Uterus (tissue), 4 donors: Measurements from ENCODE around the gene JUNB. TPM values are rescaled to one million over a fixed set of nuclear protein-coding genes. Genes with fewer than 3 reads are reported as not detected.

ENCODE experiments used
- DNase-seq, 2 donors: peaks; one replicate each; pipeline ENCODE4 v3.0.0-alpha.2; 2019 to 2020
- H3K27ac ChIP-seq, 2 donors: fragments of 200-600 bp; sonication (generic); 1 replicate in 1 of 2; 2 replicates in 1 of 2; pipeline ENCODE4 v1.5.1; 2016 to 2018
- H3K27me3 ChIP-seq, 2 donors: fragments of 200-600 bp; sonication (generic); one replicate each; pipeline ENCODE4 v1.5.1; 2018 to 2019; ENCODE audit warnings: control low read depth in 1 of 2
- H3K36me3 ChIP-seq, 2 donors: fragments of 200-600 bp; sonication (generic); one replicate each; pipeline ENCODE4 v1.5.1; 2019; ENCODE audit warnings: control low read depth in 1 of 2
- H3K4me1 ChIP-seq, 2 donors: fragments of 200-600 bp; sonication (generic); one replicate each; pipeline ENCODE4 v1.5.1; 2018 to 2019; ENCODE audit warnings: control low read depth in 1 of 2
- H3K4me3 ChIP-seq, 2 donors: fragments of 200-600 bp; sonication (generic); 1 replicate in 1 of 2; 2 replicates in 1 of 2; pipeline ENCODE4 v1.5.1; 2018 to 2019; ENCODE audit warnings: mild to moderate bottlenecking in 1 of 2
- H3K9me3 ChIP-seq, 2 donors: fragments of 200-600 bp; sonication (generic); one replicate each; pipeline ENCODE4 v1.5.1; 2019; ENCODE audit warnings: control low read depth in 1 of 2
- CTCF ChIP-seq, 4 experiments: fragments of 200-600 bp in 2 of 4; fragments of 450-650 bp in 2 of 4; sonication (generic) in 2 of 4; IDR thresholded peaks; one replicate each; pipeline ENCODE4 v1.5.1; 2016 to 2019; ENCODE audit warnings: antibody characterized with exemption in 4 of 4, mild to moderate bottlenecking in 2 of 4, moderate library complexity in 1 of 4
- POLR2A ChIP-seq, 2 donors: fragments of 450-650 bp; IDR thresholded peaks; one replicate each; pipeline ENCODE4 v1.6.1; 2016; ENCODE audit warnings: antibody characterized with exemption in 2 of 2, mild to moderate bottlenecking in 1 of 2, moderate library complexity in 1 of 2
- intact Hi-C: fragments of 100-400 bp; cut with DNase I; formaldehyde crosslinking; loops from one replicate; pipeline ENCODE4 v1.15.1; 2023; ENCODE audit warnings: low total_unique reads
- total RNA-seq, 4 donors: library from RNA; depleted of rRNA in 3 of 4; stranded (reverse); fragments of >200 nt in 3 of 4; gene quantifications; one replicate each; pipeline versions ENCODE4 v1.1.0 to v1.2.4, GENCODE V29; 2014 to 2023
- donor health status: DM: yes; HTN: yes; CAD: no.

JUNB gene
- total RNA-seq, 4 donors from 2014 or later, result 47.4 to 417 (median 81.5) TPM

- peaks cover 0 to 14% of the 10 kb centered on the region in 2 donors for H3K4me1 ChIP-seq
- H3K27ac ChIP-seq, result no peak overlapping the region
- no peaks in the 10 kb centered on the region for H3K9me3 ChIP-seq
- peaks cover 55 to 65% of the 10 kb centered on the region in 2 donors for H3K27me3 ChIP-seq
- DNase-seq, result no peak
- TF ChIP-seq POLR2A (IDR thresholded peaks at IDR 0.05) (no peak), CTCF (IDR thresholded peaks at IDR 0.05) (no peak)
- H3K36me3 ChIP-seq, result no peaks in the 10 kb centered on the region
- intact Hi-C loops, result no loop called here
- no peak overlapping the region for H3K4me3 ChIP-seq
Observed at GRCh38 chr19:12834976-12835757, 43.9 kb downstream of the JUNB start.

- H3K36me3 ChIP-seq, result no peaks in the 10 kb centered on the region
- no peak for TF ChIP-seq CTCF (IDR thresholded peaks at IDR 0.05)
- no peak for TF ChIP-seq POLR2A (IDR thresholded peaks at IDR 0.05)
- DNase-seq, result no peak
- H3K9me3 ChIP-seq, result no peaks in the 10 kb centered on the region
- no peak overlapping the region for H3K4me3 ChIP-seq
- peaks cover 0 to 19% of the 10 kb centered on the region in 2 donors for H3K4me1 ChIP-seq
- peaks cover 62 to 64% of the 10 kb centered on the region in 2 donors for H3K27me3 ChIP-seq
- intact Hi-C loops, result no loop called here
- H3K27ac ChIP-seq, result no peak overlapping the region
Observed at GRCh38 chr19:12836529-12836863, 45.2 kb downstream of the JUNB start.

GRCh38 chr19:12837225-12837624 is 45.9 kb downstream of the JUNB start:
- Histone ChIP-seq H3K27ac (no peak overlapping the region), H3K27me3 (peaks cover 55 to 57% of the 10 kb centered on the region in 2 donors), H3K9me3 (no peaks in the 10 kb centered on the region), H3K36me3 (no peaks in the 10 kb centered on the region), H3K4me3 (no peak overlapping the region), H3K4me1 (peaks cover 0 to 19% of the 10 kb centered on the region in 2 donors)
- DNase-seq, result no peak
- intact Hi-C loops, result no loop called here
- no peak for TF ChIP-seq POLR2A (IDR thresholded peaks at IDR 0.05)
- TF ChIP-seq CTCF (IDR thresholded peaks at IDR 0.05), result no peak

- intact Hi-C loops, result no loop called here
- no peak for DNase-seq
- H3K4me3 ChIP-seq, result no peak within 1 kb of the TSS
Observed at GRCh38 chr19:12838182-12838885, 47.0 kb downstream of the JUNB start, which contains the start of gene MAST1. Gene MAST1, plus strand, starts transcription at chr19:12838515. Its CDS starts 58 bp downstream, at chr19:12838573.

More at GRCh38 chr19:12838182-12838885, 47.0 kb downstream of the JUNB start, which contains the start of gene MAST1:
- Histone ChIP-seq H3K27me3 (peaks cover 49 to 56% of the 10 kb centered on the region in 2 donors), H3K36me3 (no peaks in the 10 kb centered on the region), H3K27ac (no peak within 1 kb of the TSS), H3K9me3 (no peaks in the 10 kb centered on the region), H3K4me1 (peaks cover 0 to 19% of the 10 kb centered on the region in 2 donors)
- TF ChIP-seq CTCF (IDR thresholded peaks at IDR 0.05) (peak in 3 of 4 experiments; percentile 21 to 30 (median 24)), POLR2A (IDR thresholded peaks at IDR 0.05) (no peak)
